SK-N-SH (cell line): ENCODE measurements around the gene EML2. TPM values are rescaled to one million over a fixed set of nuclear protein-coding genes. Genes with fewer than 3 reads are reported as not detected.

ENCODE experiments used
- CTCF ChIA-PET: fragments of 300-600, 350-600 bp; formaldehyde crosslinking; extraction: SDS; loops from one replicate; lab custom pipeline; 2021; lab: Yijun Ruan, JAX
- POLR2A ChIA-PET: fragments of 350-600 bp; sonication (Branson Sonifier 250); formaldehyde crosslinking; extraction: SDS; loops from one replicate; lab custom pipeline; 2020; ENCODE audit warnings: antibody characterized with exemption, inconsistent platforms; lab: Yijun Ruan, JAX
- DNase-seq: peaks from one replicate; pipeline ENCODE4 v3.0.0; 2012
- H2AFZ ChIP-seq: fragments of 200-600 bp; sonication (generic); 2 replicates; pipeline ENCODE4 v1.8.1; 2016; ENCODE audit warnings: antibody characterized with exemption, mild to moderate bottlenecking, low read depth
- H3F3A ChIP-seq: fragments of 200-600 bp; sonication (generic); replicated peaks from 2 replicates; pipeline ENCODE3; 2016; ENCODE audit warnings: antibody characterized with exemption, mild to moderate bottlenecking; ENCODE audit not compliant: insufficient read depth
- H3K27ac ChIP-seq, 2 experiments: fragments of 200-500 bp in 1 of 2; fragments of 200-600 bp in 1 of 2; sonication (Bioruptor generic) in 1 of 2; sonication (generic), shearing (Covaris generic) in 1 of 2; 2 replicates each; pipeline versions ENCODE4 v1.5.1 to v1.6.1; 2014 to 2016; ENCODE audit warnings: low read depth in 2 of 2, inconsistent platforms in 1 of 2, low read length in 1 of 2, mild to moderate bottlenecking in 1 of 2, mixed read lengths in 1 of 2
- H3K27me3 ChIP-seq: fragments of 200-600 bp; sonication (generic), shearing (Covaris generic); 2 replicates; pipeline ENCODE4 v1.6.1; 2016; ENCODE audit warnings: mixed run types; ENCODE audit not compliant: insufficient read depth
- H3K36me3 ChIP-seq, 2 experiments: fragments of 200-500 bp in 1 of 2; fragments of 200-600 bp in 1 of 2; sonication (Bioruptor generic) in 1 of 2; sonication (generic) in 1 of 2; replicated peaks in 1 of 2; 2 replicates each; pipeline versions ENCODE3 to v1.5.1; 2014 to 2016; ENCODE audit warnings: low read length in 1 of 2, mild to moderate bottlenecking in 1 of 2; ENCODE audit not compliant: insufficient read depth in 2 of 2, control insufficient read depth in 1 of 2
- H3K4me1 ChIP-seq, 2 experiments: fragments of 200-500 bp in 1 of 2; fragments of 200-600 bp in 1 of 2; sonication (Bioruptor generic) in 1 of 2; sonication (generic), shearing (Covaris generic) in 1 of 2; 2 replicates each; pipeline versions ENCODE4 v1.5.1 to v1.6.1; 2014 to 2016; ENCODE audit warnings: low read depth in 1 of 2, low read length in 1 of 2, mixed run types in 1 of 2; ENCODE audit not compliant: insufficient read depth in 2 of 2, control insufficient read depth in 1 of 2
- H3K4me2 ChIP-seq: fragments of 200-600 bp; sonication (generic), shearing (Covaris generic); 2 replicates; pipeline ENCODE4 v1.6.1; 2017; ENCODE audit warnings: mixed run types
- H3K4me3 ChIP-seq, 2 experiments: fragments of 200-500 bp in 1 of 2; fragments of 200-600 bp in 1 of 2; sonication (Bioruptor generic) in 1 of 2; sonication (generic), shearing (Covaris generic) in 1 of 2; 2 replicates each; pipeline versions ENCODE4 v1.5.1 to v1.8.1; 2014 to 2016; ENCODE audit warnings: low read depth in 2 of 2, inconsistent platforms in 1 of 2, low read length in 1 of 2, mild to moderate bottlenecking in 1 of 2, mixed read lengths in 1 of 2, moderate library complexity in 1 of 2
- H3K79me2 ChIP-seq: fragments of 200-600 bp; sonication (generic); 2 replicates; pipeline ENCODE4 v1.8.1; 2017; ENCODE audit warnings: mild to moderate bottlenecking; ENCODE audit not compliant: insufficient read depth
- H3K9ac ChIP-seq: fragments of 200-600 bp; sonication (generic); 2 replicates; pipeline ENCODE4 v1.6.1; 2017; ENCODE audit warnings: mixed run types
- H3K9me2 ChIP-seq: fragments of 200-600 bp; sonication (generic); 2 replicates; pipeline ENCODE4 v1.6.1; 2017; ENCODE audit warnings: mixed run types
- H3K9me3 ChIP-seq: fragments of 200-600 bp; sonication (generic); 2 replicates; pipeline ENCODE4 v1.6.1; 2017; ENCODE audit warnings: mixed run types, mild to moderate bottlenecking, moderate library complexity
- H4K20me1 ChIP-seq: fragments of 200-600 bp; sonication (generic); 2 replicates; pipeline ENCODE4 v1.6.1; 2017; ENCODE audit warnings: mild to moderate bottlenecking, mixed run types; ENCODE audit not compliant: insufficient read depth
- CHD2 ChIP-seq: fragments of 150-350 bp; IDR thresholded peaks from 2 replicates; pipeline ENCODE4 v1.6.1; 2018; ENCODE audit warnings: low read length; ENCODE audit not compliant: partially characterized antibody
- ELF1 ChIP-seq: IDR thresholded peaks from 2 replicates; pipeline ENCODE4 v1.4.0; 2012
- FOXJ3 ChIP-seq: sonication (generic); formaldehyde crosslinking; IDR thresholded peaks from 2 replicates; pipeline ENCODE4 v1.5.1; 2020; ENCODE audit warnings: mild to moderate bottlenecking, missing genetic modification reagents
- GABPA ChIP-seq: IDR thresholded peaks from 2 replicates; pipeline ENCODE4 v1.4.0; 2012; ENCODE audit warnings: low read depth, mild to moderate bottlenecking
- GATA2 ChIP-seq: sonication (generic); formaldehyde crosslinking; IDR thresholded peaks from 2 replicates; pipeline ENCODE4 v1.5.0; 2020; ENCODE audit warnings: mild to moderate bottlenecking, missing genetic modification reagents
- IRF3 ChIP-seq: fragments of 150-350 bp; IDR thresholded peaks from 2 replicates; pipeline ENCODE4 v1.6.1; 2016; ENCODE audit warnings: mild to moderate bottlenecking, low read depth, low read length
- MEF2A ChIP-seq: IDR thresholded peaks from 2 replicates; pipeline ENCODE4 v1.4.0; 2012; ENCODE audit warnings: low read depth, borderline replicate concordance
- MXI1 ChIP-seq: IDR thresholded peaks from 2 replicates; pipeline ENCODE4 v1.6.1; 2012; ENCODE audit warnings: mild to moderate bottlenecking, low read depth, low read length, improper control_type of control experiment
- NFIC ChIP-seq: IDR thresholded peaks from 2 replicates; pipeline ENCODE4 v1.4.0; 2012; ENCODE audit warnings: borderline replicate concordance
- NRF1 ChIP-seq: IDR thresholded peaks from 2 replicates; pipeline ENCODE4 v1.6.1; 2012; ENCODE audit warnings: low read depth, mild to moderate bottlenecking, low read length
- POLR2AphosphoS5 ChIP-seq: IDR thresholded peaks from 2 replicates; pipeline ENCODE4 v1.6.1; 2012; ENCODE audit warnings: low read depth, low read length
- RAD21 ChIP-seq: IDR thresholded peaks from 2 replicates; pipeline ENCODE4 v1.6.1; 2012; ENCODE audit warnings: mild to moderate bottlenecking, low read length
- RCOR1 ChIP-seq: fragments of 150-350 bp; IDR thresholded peaks from 2 replicates; pipeline ENCODE4 v1.6.1; 2017; ENCODE audit warnings: antibody characterized with exemption, low read length
- RFX5 ChIP-seq: IDR thresholded peaks from 2 replicates; pipeline ENCODE4 v1.6.1; 2012; ENCODE audit warnings: mild to moderate bottlenecking, improper control_type of control experiment, low read length
- RXRA ChIP-seq: IDR thresholded peaks from 2 replicates; pipeline ENCODE4 v1.4.0; 2012; ENCODE audit warnings: low read depth, mild to moderate bottlenecking, borderline replicate concordance
- SMC3 ChIP-seq: IDR thresholded peaks from 2 replicates; pipeline ENCODE4 v1.6.1; 2012; ENCODE audit warnings: low read depth, low read length, improper control_type of control experiment
- TCF12 ChIP-seq: IDR thresholded peaks from 2 replicates; pipeline ENCODE4 v1.4.0; 2012
- TEAD4 ChIP-seq: IDR thresholded peaks from 2 replicates; pipeline ENCODE4 v1.4.0; 2012; ENCODE audit warnings: mild to moderate bottlenecking, borderline replicate concordance; ENCODE audit not compliant: insufficient read depth
- USF2 ChIP-seq: fragments of 150-350 bp; IDR thresholded peaks from 2 replicates; pipeline ENCODE4 v1.6.1; 2017; ENCODE audit warnings: antibody characterized with exemption, low read length, low read depth, borderline replicate concordance
- WGBS: methylation state at CpG from one replicate; pipeline ENCODE4 v1.1.6; 2017; ENCODE audit warnings: low lambda C conversion rate; 5-methylcytosine and 5-hydroxymethylcytosine counted together
- polyA plus RNA-seq, 3 experiments: library from polyadenylated mRNA; depleted of rRNA; stranded (reverse); fragments of >200 nt; gene quantifications; 2 replicates each; pipeline ENCODE4 v1.2.3, GENCODE V29; 2012

Gene EML2
- polyA plus RNA-seq, 1 of the 3 experiments (the other 2 are of a cell fraction): 12.4 TPM

GRCh38 chr19:45599286-45599685 lies 39.9 kb downstream of the EML2 start:
- DNase-seq: peak; percentile 51
- POLR2A ChIA-PET: no interaction called here
- Histone ChIP-seq H3K4me3 (no peak overlapping the region), H3K9me2 (no peaks in the 10 kb centered on the region), H4K20me1 (no peaks in the 10 kb centered on the region), H3K27me3 (peaks cover 21% of the 10 kb centered on the region; the same call in 1 of the 2 replicates), H3K9me3 (no peaks in the 10 kb centered on the region), H2AFZ (no peak overlapping the region), H3K9ac (no peak overlapping the region), H3K36me3 (no peaks in the 10 kb centered on the region), H3F3A (peaks cover 9% of the 10 kb centered on the region), H3K4me2 (no peak overlapping the region), H3K79me2 (no peaks in the 10 kb centered on the region), H3K27ac (no peak overlapping the region), H3K4me1 (peaks cover 0 to 7% of the 10 kb centered on the region in 2 experiments; a peak in 1 of 4 replicates)
- CTCF ChIA-PET: interaction anchor here (0.7 to 3.5 kb wide), 3 partner anchors 8 to 44 kb away, joined by 3 to 18 read pairs (median 3); no protein-coding TSS in a partner anchor
- WGBS: 48% methylated on average over 10 of the region's 13 CpGs
- TF ChIP-seq MEF2A (no peak), RXRA (no peak), NRF1 (no peak), NFIC (no peak), RFX5 (no peak), POLR2AphosphoS5 (no peak), SMC3 (no peak), ELF1 (no peak), CHD2 (no peak), FOXJ3 (CRISPR knock-in tag) (no peak), IRF3 (no peak)
- TF ChIP-seq, all 33 proteins: peak for 0

GRCh38 chr19:45598267-45599001 lies 40.8 kb downstream of the EML2 start:
- Histone ChIP-seq H3K27ac (no peak overlapping the region), H3K36me3 (no peaks in the 10 kb centered on the region), H3K4me2 (peak overlapping the region; percentile 56), H2AFZ (peak overlapping the region; percentile 85; the same call in 1 of the 2 replicates), H3F3A (peaks cover 9% of the 10 kb centered on the region), H3K9ac (no peak overlapping the region), H3K9me3 (no peaks in the 10 kb centered on the region), H3K4me1 (peaks cover 0 to 7% of the 10 kb centered on the region in 2 experiments; a peak in 1 of 4 replicates), H3K27me3 (peaks cover 21% of the 10 kb centered on the region; the same call in 1 of the 2 replicates), H4K20me1 (no peaks in the 10 kb centered on the region), H3K4me3 (no peak overlapping the region), H3K79me2 (no peaks in the 10 kb centered on the region), H3K9me2 (no peaks in the 10 kb centered on the region)
- TF ChIP-seq RCOR1 (no peak), TEAD4 (no peak), TCF12 (no peak), USF2 (no peak), RAD21 (no peak), GABPA (no peak), GATA2 (CRISPR knock-in tag) (no peak), MXI1 (no peak)
- peak; percentile 50 for DNase-seq
- ChIA-PET CTCF (interaction anchor here (0.7 to 3.5 kb wide), 4 partner anchors 9 to 84 kb away, joined by 3 to 18 read pairs (median 4); no protein-coding TSS in a partner anchor), POLR2A (no interaction called here)
- 14% methylated on average over 22 of the region's 22 CpGs for WGBS
